ENCODE results near the gene DDX10. TPM values are rescaled to one million over a fixed set of nuclear protein-coding genes. Genes with fewer than 3 reads are reported as not detected.

DDX10 gene
- total RNA-seq, 1 donor from 2014 or later, result 21.1 TPM

DNA sequence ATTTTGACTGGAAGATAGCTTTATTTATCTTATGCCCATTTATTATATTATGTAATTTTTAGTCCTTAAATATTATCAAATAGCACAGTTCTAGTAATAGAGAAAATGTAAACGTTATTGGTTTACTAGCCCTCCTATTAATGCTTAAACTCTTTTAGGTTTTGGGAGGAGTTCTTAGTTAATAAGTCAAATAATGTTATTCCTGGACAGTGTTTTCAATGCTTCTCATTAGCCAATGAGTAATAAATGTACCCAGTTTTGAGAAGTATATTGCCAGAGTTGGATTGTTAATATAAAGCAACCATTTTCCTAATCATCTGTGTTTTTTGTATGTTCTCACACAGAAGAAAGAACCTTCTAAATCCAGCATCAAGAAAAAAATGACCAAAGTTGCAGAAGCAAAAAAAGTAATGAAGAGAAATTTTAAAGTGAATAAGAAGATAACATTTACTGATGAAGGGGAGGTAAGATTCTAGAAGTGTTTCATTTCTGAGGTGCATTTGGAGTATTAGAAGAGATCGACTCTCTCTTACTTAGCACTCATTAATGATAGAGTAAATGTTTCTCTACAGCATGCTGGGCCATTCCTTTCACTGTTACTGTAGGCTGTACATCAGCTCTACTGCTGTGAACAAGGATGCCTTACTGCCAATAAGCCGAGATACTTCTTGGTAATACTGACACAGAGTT lies 173.4 kb downstream of the DDX10 start:
- no peaks in the 10 kb centered on the region for H3K9me3 ChIP-seq
- H3K27me3 ChIP-seq (ENCODE audit: low read depth), result no peaks in the 10 kb centered on the region
- H3K4me1 ChIP-seq, result no peaks in the 10 kb centered on the region
- no peak overlapping the region for H3K27ac ChIP-seq
- intact Hi-C loops (cut with DNase I), result no loop called here
- H3K36me3 ChIP-seq, result peaks cover 12% of the 10 kb centered on the region
- TF ChIP-seq CTCF (IDR thresholded peaks at IDR 0.05), result no peak
- no peak for ATAC-seq
- no peak for DNase-seq
- no peak overlapping the region for H3K4me3 ChIP-seq

DNA sequence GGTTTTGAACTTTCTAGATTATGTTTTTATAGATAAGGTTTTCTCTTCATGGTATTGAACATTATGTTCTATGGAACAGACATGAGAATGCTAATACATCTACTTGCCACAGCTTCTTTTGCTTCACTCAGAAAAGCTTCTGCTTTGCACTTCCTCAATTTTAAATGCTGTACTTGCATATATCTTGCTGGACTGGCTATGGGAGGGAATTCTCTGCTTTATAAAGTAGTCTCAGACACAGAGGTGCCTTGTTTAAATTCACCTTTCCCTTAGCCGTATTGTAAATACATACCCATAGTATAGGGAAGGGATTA lies 173.9 kb downstream of the DDX10 start:
- no peak for DNase-seq
- no peaks in the 10 kb centered on the region for H3K9me3 ChIP-seq
- TF ChIP-seq CTCF (IDR thresholded peaks at IDR 0.05), result no peak
- no peak overlapping the region for H3K4me3 ChIP-seq
- intact Hi-C loops (cut with DNase I), result no loop called here
- H3K4me1 ChIP-seq, result no peaks in the 10 kb centered on the region
- no peak for ATAC-seq
- peaks cover 12% of the 10 kb centered on the region for H3K36me3 ChIP-seq
- no peaks in the 10 kb centered on the region for H3K27me3 ChIP-seq (ENCODE audit: low read depth)
- H3K27ac ChIP-seq, result no peak overlapping the region

DNA sequence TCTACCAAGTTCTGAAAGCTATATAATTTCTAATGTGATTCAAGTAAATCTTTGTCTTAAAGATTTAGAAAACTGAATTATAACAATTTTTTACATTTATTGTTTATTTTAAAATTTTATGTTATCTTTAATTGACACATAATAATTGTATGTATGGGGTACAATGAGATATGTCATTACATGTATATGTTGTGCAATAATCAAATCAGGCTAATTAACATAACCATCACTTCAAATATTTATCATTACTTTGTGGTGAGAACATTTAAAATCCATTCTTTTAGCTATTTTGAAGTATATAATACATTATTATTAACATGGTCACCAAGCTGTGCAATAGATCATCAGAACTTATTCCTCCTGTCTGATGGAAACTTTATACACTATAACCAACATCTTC lies 181.1 kb downstream of the DDX10 start:
- H3K4me3 ChIP-seq, result no peak overlapping the region
- TF ChIP-seq CTCF (IDR thresholded peaks at IDR 0.05), result no peak
- H3K27ac ChIP-seq, result no peak overlapping the region
- intact Hi-C loops (cut with DNase I), result no loop called here
- no peaks in the 10 kb centered on the region for H3K36me3 ChIP-seq
- ATAC-seq (no peak), DNase-seq (no peak)
- H3K27me3 ChIP-seq (ENCODE audit: low read depth), result no peaks in the 10 kb centered on the region
- H3K4me1 ChIP-seq, result no peaks in the 10 kb centered on the region
- no peaks in the 10 kb centered on the region for H3K9me3 ChIP-seq

GRCh38 chr11:108847298-108847990 lies 182.6 kb downstream of the DDX10 start:
- H3K27me3 ChIP-seq (ENCODE audit: low read depth), result no peaks in the 10 kb centered on the region
- H3K36me3 ChIP-seq, result no peaks in the 10 kb centered on the region
- H3K4me1 ChIP-seq, result no peaks in the 10 kb centered on the region
- DNase-seq (no peak), ATAC-seq (no peak)
- intact Hi-C loops (cut with DNase I), result no loop called here
- TF ChIP-seq CTCF (IDR thresholded peaks at IDR 0.05), result no peak
- no peak overlapping the region for H3K27ac ChIP-seq
- H3K4me3 ChIP-seq, result no peak overlapping the region
- no peaks in the 10 kb centered on the region for H3K9me3 ChIP-seq

- H3K4me1 ChIP-seq, result no peaks in the 10 kb centered on the region
- ATAC-seq (no peak), DNase-seq (no peak)
- H3K36me3 ChIP-seq, result no peaks in the 10 kb centered on the region
- intact Hi-C loops (cut with DNase I), result no loop called here
- H3K9me3 ChIP-seq, result no peaks in the 10 kb centered on the region
- no peak overlapping the region for H3K27ac ChIP-seq
- H3K4me3 ChIP-seq, result no peak overlapping the region
- H3K27me3 ChIP-seq (ENCODE audit: low read depth), result no peaks in the 10 kb centered on the region
- TF ChIP-seq CTCF (IDR thresholded peaks at IDR 0.05), result no peak
Measured at GRCh38 chr11:108851781-108852180, 186.9 kb downstream of the DDX10 start.

All from lower lobe of right lung (tissue), 2 donors.